ENCODE results near the gene TTC3. TPM values are rescaled to one million over a fixed set of nuclear protein-coding genes. Genes with fewer than 3 reads are reported as not detected.

The TTC3 gene
- total RNA-seq, 4 donors from 2014 or later: 97.5 to 226 (median 144) TPM

DNA sequence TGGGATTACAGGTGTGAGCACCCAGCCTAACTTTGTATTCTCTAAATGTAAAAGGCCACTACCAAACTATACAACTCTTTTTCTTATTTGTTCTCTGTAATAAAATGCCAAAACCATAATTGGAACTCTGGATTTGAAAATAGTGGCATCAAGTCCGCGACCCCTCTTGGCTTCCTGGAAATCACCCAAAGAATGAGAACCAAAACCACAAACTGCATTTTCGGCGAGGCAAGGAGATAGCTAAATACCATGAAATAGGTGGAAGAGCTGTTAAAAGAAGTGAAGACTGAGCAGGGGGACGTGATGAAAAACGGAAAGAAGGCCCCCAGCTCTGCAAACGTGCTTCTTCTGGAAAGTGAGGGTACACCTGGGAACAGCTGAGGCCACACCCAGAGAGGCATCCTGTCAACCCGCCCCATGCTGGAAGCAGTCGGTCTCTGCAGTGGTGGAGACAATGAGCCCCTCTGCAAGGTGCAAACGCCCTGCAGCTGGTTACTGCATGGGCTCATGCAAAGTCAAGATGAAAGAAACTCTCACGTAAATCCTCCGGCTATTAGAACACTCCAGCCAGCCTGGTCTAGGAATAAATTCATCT, 171.5 kb downstream of the TTC3 start:
- Histone ChIP-seq H3K4me1 (no peaks in the 10 kb centered on the region), H3K27me3 (no peaks in the 10 kb centered on the region), H3K4me3 (no peak overlapping the region), H3K9me3 (no peaks in the 10 kb centered on the region), H3K36me3 (peaks cover 0 to 10% (median 0%) of the 10 kb centered on the region in 3 donors), H3K27ac (no peak overlapping the region)
- DNase-seq: no peak
- TF ChIP-seq, protein P1, sequence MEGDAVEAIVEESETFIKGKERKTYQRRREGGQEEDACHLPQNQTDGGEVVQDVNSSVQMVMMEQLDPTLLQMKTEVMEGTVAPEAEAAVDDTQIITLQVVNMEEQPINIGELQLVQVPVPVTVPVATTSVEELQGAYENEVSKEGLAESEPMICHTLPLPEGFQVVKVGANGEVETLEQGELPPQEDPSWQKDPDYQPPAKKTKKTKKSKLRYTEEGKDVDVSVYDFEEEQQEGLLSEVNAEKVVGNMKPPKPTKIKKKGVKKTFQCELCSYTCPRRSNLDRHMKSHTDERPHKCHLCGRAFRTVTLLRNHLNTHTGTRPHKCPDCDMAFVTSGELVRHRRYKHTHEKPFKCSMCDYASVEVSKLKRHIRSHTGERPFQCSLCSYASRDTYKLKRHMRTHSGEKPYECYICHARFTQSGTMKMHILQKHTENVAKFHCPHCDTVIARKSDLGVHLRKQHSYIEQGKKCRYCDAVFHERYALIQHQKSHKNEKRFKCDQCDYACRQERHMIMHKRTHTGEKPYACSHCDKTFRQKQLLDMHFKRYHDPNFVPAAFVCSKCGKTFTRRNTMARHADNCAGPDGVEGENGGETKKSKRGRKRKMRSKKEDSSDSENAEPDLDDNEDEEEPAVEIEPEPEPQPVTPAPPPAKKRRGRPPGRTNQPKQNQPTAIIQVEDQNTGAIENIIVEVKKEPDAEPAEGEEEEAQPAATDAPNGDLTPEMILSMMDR (IDR thresholded peaks at IDR 0.05): no peak
- no peak for TF ChIP-seq POLR2A (IDR thresholded peaks at IDR 0.05)

DNA sequence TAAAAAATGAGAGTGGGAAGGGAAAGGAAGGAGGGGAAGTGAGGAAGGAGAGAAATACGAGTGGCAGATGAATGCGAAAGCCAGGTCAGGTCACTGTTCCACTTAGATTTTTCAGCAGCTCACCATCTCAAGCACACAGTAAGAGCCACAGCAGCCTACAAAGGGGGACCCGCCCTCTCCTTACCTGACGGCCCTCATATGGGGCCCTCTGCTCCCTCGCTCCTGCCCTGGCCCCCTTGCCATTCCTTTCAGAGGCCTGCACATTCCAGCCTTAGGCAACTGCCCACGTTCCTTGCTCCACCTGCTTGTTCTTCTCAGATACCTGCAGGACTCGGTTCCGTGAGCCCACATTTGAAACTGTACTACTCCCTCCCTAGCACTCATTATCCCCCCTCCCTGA, 172.1 kb downstream of the TTC3 start:
- Histone ChIP-seq H3K36me3 (peaks cover 0 to 6% (median 0%) of the 10 kb centered on the region in 3 donors), H3K4me3 (no peak overlapping the region), H3K27ac (no peak overlapping the region), H3K9me3 (no peaks in the 10 kb centered on the region), H3K4me1 (no peaks in the 10 kb centered on the region), H3K27me3 (no peaks in the 10 kb centered on the region)
- DNase-seq: no peak
- TF ChIP-seq POLR2A (IDR thresholded peaks at IDR 0.05): no peak
- TF ChIP-seq, protein P1 (IDR thresholded peaks at IDR 0.05): no peak

DNA sequence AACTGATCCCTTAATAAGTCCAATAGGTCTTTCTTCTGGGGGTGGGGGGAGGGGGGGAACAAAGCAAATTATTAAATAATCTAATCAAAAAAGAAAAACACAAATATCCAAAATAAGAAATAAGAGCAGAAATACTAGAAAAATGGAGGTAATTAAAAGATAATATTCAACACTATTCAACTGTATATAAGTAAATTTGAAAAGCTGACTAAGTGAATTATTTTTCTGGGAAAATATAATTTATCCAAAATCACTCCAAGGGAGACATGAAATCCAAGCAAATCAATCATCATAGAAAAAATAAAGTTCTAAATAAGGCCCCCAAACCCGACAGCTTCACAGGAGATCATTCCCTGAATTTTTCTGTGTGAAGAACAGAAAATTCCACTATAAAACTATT, 175.2 kb downstream of the TTC3 start:
- no peak overlapping the region for H3K27ac ChIP-seq
- DNase-seq: no peak
- no peaks in the 10 kb centered on the region for H3K27me3 ChIP-seq
- no peak overlapping the region for H3K4me3 ChIP-seq
- H3K9me3 ChIP-seq: no peaks in the 10 kb centered on the region
- H3K4me1 ChIP-seq: no peaks in the 10 kb centered on the region
- TF ChIP-seq POLR2A (IDR thresholded peaks at IDR 0.05): no peak
- TF ChIP-seq, protein P1 (IDR thresholded peaks at IDR 0.05): no peak
- H3K36me3 ChIP-seq: no peaks in the 10 kb centered on the region

DNA sequence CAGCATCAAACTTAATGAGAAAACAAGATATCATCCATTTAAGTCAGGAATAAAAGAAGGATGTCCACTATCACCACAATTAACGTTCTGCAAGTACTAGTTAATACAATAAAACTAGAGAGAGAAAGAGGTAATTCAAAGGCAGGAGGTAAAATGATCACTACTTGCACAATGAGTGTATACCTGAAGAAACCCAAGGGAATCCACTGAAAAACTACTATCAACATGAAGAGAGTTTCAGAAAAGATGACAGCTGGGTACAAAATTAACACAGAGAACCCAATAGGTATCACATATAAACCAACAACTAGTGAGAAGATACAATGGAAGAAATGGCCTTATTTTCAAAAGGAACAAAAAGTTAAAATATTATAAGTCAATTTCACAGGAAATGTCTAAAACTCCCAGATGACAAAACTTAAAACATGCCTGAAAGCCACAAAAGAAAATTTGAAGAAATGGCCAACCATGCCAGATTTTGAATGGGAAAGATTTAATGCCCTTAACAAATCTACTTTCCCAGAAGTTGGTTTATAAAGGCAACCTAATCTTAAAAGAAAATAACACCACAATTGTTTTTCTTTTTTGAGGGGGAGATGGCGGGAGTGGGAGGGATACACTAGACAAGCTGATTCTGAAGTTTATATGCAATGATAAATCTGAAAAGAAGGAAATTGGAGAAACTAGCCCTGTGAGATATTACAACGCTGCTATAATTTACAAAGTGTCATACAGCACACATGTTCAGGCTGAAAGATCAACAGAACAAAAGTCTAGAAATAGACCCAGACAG, 176.3 kb downstream of the TTC3 start:
- Histone ChIP-seq H3K27me3 (no peaks in the 10 kb centered on the region), H3K9me3 (no peaks in the 10 kb centered on the region), H3K4me1 (no peaks in the 10 kb centered on the region), H3K27ac (no peak overlapping the region), H3K4me3 (no peak overlapping the region), H3K36me3 (no peaks in the 10 kb centered on the region)
- DNase-seq: no peak
- TF ChIP-seq, protein P1 (IDR thresholded peaks at IDR 0.05): no peak
- no peak for TF ChIP-seq POLR2A (IDR thresholded peaks at IDR 0.05)

DNA sequence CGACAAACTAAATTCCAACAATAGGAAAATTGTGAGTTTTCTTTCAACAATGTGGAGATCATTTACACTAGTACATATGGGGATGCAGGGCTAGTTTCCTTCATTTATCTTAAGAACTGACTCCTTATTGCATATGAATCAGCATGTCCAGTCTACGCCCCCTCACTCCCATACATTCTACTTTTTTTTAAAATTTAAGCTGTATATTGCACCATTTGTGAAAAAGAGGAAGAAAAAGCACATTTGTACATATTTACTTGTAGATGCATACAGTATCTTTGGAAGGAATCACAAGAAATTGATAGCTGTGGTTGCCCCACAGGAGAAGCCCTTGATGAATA, 178.2 kb downstream of the TTC3 start:
- no peak for DNase-seq
- H3K27ac ChIP-seq: no peak overlapping the region
- no peak for TF ChIP-seq POLR2A (IDR thresholded peaks at IDR 0.05)
- TF ChIP-seq, protein P1 (IDR thresholded peaks at IDR 0.05): no peak
- H3K9me3 ChIP-seq: no peaks in the 10 kb centered on the region
- H3K27me3 ChIP-seq: no peaks in the 10 kb centered on the region
- no peak overlapping the region for H3K4me3 ChIP-seq
- H3K4me1 ChIP-seq: no peaks in the 10 kb centered on the region
- no peaks in the 10 kb centered on the region for H3K36me3 ChIP-seq

Small RNA genes within 50 kb of the gene (small RNA-seq; reads per million reads assigned to genes)
- gene RN7SL678P (0 reads per million in 2 donors), gene RNU6-696P (0 reads per million in 2 donors)

Other genes starting within 250 kb of the TTC3 start
- 10 to 100 TPM; 14.9 to 27.9 (median 24.3) TPM for gene HLCS, start 106.6 kb upstream of the TTC3 start, total RNA-seq
- gene RIPPLY3, start 66.6 kb upstream of the TTC3 start, total RNA-seq: 1 to 10 TPM in 1 of 4 donors, under 1 TPM in 1, not detected in 2; 0.54 to 3.3 TPM
- 10 to 100 TPM; 11.4 to 26.4 (median 12.7) TPM for gene PIGP, start 183 bp upstream of the TTC3 start, total RNA-seq
- 10 to 100 TPM; 62.7 to 79.8 (median 76.4) TPM for gene VPS26C, start 194.1 kb downstream of the TTC3 start, total RNA-seq